Measurements from ENCODE around the gene P2RY2.
"Not testable (repeated sequence)": the region's sequence is repeated elsewhere in the genome, so short reads cannot be mapped to it uniquely, and the experiment has no call there.

P2RY2 gene

DNA sequence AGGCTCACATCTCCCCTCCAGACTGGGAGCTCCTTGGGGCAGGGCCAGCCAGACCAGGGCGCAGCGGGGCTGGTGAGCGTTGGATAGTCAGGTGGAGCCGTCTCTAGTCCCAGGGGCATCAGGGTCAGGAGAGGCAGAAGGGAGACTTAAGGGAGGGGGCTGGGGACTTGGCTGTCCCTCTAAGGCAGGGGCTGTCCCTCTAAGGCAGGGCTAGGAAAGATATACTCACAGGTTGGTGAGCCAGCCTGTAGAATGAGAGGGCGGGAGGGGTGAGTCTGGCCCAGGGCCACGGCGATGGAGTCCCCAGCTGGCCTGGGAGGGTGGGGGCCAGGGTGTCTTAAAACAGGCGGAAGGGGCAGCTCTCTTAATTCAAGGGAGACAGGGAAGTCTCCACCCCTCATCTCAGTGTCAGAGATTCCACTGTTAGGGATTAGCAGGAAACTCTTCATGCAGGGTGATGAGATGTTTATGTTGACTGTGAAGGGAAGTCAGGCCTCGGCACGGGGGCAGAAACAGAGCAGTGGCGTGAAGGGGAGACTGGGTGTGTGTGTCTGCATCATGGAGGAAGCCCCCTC is 11.3 kb downstream of the P2RY2 start:
- DNase-seq, result no peak

DNA sequence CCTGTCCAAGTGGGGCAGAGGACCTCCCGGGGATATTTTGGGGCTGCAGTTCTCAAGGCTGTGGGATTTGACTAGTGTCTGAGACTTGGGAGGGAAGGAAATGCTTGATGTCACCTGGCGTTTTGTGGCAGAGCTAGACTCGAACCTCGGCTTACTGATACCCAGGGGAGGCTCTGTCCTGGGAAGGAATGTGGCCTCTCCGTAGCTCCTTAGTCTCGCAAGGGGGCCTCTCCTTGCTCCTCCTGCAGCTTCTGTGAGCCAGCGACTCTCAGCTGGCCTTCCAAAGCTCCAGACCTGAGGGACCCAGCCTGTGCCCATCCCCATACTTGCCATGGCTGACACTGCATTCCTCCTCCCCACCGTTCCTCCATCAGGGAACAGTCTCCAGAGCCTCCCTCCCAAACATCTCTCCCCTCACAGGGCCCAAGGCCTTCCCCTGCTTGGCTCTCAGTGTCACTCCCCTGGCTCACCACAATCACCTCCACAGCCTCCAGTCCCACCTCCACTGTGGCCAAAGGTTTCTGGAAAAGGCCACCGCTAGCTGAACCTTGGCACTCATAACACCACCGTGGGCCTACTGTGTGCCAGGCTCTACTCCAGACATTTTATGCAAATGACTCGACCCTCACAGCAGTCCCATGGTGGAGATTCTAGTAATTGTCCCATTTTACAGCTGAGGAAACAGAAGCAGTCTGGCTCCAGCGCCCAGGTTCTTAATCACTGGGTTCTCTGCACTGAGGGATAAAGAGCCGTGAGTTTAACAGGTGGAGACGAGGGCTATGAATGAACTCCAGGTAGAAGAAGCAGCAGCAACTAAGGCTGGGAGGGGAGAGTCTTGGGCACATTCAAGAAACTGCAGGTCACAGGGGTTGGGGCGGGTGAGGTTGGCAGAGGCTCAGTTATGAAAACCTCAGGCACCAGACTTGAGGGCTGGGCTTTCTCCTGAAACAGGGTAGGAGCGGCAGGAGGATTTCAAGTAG is 12.1 kb downstream of the P2RY2 start:
- no peak for DNase-seq

DNA sequence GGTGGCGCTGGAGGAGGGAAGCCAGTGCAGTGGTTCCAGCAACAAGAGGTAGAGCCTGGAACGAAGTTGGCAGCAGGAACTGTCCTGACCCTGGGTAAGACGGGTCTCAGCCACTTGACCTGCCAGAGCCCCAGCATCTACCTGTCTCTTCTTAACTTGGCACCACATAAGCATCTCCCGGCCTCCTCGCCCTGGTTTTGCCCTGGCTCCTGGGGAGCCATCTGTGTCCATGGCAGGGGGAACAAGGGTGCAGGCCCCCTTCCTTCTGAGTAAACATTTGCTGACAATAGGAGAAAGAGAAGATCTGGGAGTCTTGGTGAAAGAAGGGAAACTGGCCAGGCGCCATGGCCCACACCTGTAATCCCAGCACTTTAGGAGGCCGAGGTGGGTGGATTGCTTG is 12.8 kb downstream of the P2RY2 start:
- no peak for DNase-seq

DNA sequence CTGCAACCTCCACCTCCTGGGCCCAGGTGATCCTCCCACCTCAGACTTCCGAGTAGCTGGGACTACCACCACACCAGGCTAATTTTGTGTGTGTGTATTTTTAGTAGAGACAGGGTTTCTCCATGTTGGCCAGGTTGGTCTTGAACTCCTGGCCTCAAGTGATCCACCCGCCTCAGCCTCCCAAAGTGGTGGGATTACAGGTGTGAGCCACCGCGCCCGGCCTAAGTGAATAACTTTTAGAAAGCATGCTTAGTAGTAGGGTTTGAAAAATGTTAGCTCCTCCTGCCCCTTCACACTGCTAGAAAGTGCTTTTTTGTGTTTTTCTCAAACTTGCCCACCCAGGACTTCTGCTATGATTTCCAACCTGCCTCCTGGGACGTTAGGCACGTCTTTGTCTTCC is 14.4 kb downstream of the P2RY2 start:
- DNase-seq, result not testable (repeated sequence)

DNA sequence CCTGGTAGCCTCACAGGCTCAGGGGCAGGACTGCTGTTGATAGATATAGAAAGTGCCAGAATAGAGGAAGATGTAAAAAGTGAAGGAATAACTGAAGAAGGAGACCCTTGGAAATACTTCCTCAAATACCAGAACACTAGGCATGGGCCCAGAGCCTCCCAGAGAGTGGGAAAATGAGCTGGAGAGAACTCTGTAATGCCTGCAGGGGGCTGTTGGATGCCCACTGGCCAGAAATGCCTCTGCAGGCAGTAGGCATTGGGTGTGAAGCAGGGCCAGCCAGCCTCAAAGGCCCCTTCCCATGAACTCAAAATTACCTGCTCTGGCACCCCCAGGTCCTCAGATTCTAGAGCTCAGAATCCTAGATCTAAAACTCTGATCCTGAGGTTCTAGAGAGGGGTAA is 15.1 kb downstream of the P2RY2 start:
- DNase-seq, result no peak

DNA sequence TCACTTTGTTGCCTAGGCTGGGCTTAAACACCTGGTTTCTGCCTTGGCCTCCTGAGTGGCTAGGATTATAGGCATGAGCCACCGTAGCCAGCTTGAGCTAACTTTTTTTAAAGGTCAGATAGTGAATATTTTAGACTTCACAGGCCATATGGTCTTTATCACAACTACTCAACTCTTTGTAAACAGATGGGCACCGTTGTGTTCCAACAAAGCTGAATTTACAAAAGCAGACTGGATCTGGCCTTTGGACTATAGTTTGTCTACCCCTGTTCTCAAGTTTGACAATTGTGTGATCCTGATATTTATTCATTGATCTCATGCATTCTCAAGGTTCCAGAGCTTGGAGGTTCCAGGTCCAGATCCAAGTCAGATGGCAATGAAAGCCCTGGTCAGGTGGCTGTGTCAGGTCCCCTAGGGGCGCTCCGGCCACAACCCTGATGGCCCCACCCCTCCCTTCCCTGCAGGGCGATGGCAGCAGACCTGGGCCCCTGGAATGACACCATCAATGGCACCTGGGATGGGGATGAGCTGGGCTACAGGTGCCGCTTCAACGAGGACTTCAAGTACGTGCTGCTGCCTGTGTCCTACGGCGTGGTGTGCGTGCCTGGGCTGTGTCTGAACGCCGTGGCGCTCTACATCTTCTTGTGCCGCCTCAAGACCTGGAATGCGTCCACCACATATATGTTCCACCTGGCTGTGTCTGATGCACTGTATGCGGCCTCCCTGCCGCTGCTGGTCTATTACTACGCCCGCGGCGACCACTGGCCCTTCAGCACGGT is 15.8 kb downstream of the P2RY2 start:
- DNase-seq, result no peak

DNA sequence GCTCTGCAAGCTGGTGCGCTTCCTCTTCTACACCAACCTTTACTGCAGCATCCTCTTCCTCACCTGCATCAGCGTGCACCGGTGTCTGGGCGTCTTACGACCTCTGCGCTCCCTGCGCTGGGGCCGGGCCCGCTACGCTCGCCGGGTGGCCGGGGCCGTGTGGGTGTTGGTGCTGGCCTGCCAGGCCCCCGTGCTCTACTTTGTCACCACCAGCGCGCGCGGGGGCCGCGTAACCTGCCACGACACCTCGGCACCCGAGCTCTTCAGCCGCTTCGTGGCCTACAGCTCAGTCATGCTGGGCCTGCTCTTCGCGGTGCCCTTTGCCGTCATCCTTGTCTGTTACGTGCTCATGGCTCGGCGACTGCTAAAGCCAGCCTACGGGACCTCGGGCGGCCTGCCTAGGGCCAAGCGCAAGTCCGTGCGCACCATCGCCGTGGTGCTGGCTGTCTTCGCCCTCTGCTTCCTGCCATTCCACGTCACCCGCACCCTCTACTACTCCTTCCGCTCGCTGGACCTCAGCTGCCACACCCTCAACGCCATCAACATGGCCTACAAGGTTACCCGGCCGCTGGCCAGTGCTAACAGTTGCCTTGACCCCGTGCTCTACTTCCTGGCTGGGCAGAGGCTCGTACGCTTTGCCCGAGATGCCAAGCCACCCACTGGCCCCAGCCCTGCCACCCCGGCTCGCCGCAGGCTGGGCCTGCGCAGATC is 16.5 kb downstream of the P2RY2 start:
- no peak for DNase-seq

DNA sequence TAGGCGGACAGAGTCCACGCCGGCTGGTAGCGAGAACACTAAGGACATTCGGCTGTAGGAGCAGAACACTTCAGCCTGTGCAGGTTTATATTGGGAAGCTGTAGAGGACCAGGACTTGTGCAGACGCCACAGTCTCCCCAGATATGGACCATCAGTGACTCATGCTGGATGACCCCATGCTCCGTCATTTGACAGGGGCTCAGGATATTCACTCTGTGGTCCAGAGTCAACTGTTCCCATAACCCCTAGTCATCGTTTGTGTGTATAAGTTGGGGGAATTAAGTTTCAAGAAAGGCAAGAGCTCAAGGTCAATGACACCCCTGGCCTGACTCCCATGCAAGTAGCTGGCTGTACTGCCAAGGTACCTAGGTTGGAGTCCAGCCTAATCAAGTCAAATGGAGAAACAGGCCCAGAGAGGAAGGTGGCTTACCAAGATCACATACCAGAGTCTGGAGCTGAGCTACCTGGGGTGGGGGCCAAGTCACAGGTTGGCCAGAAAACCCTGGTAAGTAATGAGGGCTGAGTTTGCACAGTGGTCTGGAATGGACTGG is 17.2 kb downstream of the P2RY2 start:
- DNase-seq, result no peak

DNA sequence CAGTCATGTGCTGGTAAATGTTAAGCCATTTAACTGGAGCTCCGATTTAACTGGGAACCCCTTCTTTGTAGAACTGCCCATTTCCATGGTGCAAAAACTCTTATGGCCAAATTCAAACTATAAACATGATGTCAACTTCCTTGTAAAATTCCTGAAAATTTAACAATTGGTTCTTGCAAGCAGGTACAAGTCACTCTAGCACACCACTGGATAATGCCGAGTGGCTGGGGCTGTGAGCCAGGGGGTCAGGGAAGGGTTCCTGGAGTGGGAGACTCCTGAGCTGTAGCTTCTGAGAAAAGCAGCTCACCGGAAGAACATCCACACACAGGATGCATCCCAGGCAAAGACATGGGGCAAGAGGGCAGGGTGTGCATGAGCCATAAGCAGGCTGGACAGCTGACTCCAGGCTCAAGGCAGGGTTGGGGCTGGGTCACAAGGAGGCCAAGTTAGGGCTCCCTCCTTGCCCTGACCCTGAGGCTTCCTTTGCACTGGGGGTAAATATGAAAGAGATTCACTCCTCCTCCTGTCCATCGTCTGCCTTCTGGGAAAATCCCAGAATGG is 18.2 kb downstream of the P2RY2 start:
- no peak for DNase-seq

DNA sequence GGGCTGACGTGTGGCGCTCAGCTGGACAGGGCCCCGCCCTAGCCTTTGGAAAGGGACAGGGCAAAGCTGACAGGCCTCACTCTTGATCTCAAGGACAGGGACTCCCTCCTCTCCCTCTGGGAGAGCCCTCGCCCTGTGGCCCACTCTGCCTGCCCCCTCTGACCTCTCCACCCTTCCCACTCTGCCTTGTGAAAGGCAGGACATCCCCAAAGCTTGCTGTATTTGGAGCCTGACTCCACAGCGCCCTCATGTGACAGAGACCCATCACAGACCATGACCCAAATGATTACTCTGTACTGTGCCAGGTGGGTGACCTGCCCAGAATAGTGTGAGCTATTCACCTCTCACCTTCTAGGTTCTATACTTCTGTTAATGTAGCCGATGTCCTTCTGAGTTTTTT is 18.8 kb downstream of the P2RY2 start:
- DNase-seq, result no peak

DNA sequence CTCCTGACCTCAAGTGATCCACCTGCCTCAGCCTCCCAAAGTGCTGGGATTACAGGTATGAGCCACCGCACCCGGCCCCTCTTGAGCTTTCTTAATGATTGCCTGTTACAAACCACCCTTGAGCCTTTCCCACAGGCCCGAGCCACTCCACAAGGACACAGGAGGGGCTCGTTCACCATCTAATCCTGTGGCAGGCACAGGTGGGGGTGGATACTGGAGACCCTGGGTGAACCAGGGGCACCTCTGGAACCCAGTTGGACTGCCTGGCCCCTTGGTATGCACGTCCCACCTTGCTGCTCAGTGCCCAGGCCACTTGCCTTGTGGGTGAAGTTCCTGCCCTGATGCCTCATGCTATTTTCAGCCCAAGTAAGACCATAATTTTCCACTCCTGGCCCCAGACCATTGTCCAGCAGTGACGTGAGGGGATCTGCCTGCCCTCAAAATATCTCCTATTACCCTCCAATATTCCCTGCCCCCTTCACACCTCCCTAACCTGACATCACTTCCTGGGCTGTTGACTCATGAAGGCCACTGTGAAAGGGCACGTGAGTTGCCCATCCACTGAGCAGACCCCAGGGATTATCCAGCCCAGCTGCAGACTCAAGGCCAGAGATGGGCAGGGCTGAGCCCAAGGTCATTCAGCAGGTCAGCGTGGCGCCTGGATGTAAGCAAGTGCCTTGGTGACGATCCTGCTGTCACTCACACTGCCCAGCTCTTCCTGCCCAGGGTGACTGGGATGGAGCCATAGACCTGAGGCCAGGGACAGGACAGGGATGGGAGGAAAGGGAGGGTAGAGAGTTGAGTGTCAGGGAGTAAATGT is 19.6 kb downstream of the P2RY2 start:
- DNase-seq, result no peak

DNA sequence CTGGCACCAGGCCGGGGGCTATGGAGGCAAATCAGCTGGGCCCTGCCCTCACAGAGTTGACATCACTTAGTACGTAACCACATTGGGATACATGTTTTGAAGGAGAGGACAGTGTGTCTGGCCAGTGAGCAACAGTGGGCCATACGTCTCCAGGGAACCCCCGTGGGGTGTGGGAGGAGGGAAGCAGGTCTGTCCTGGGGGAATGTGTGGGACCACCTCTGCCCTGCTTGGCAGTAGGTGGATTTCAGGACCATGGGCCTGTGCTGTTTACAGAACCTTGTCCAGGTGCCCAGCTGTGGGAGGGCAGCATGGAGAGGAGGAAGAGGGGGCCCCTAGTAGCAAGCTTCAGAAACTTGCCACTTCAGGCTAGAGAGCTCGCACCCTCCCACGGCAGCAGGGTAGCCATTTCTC is 21.0 kb downstream of the P2RY2 start:
- no peak for DNase-seq

DNA sequence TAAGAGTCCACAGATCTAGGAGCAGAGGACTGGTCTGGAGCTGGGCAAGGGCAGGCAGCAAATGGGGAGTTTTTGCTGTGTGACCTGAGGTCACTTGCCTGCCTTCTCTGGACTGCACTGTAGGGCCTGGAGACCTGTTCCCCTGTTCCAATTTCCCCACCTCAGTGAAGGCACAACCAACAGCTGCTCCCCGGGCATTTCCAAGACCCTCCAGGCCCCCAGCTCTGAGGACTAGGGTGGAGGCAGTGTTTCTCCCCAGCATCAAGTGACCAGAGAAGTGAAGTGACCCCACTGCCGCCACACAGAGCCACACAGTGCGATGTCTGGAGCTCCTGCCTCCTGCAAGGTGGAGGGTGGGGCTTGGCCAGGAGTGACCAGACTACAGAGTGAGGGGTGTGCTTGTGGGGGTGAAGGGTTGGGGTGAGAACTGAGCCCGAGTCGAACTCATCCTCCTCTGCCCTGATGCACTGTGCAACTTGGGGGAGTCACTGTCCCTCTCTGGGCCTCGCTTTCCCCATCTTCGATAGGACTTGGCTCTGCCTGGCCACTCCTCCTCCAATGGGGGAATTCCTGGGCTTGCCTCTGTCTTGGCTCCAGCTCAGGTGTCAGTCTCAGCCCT is 21.6 kb downstream of the P2RY2 start:
- no peak for DNase-seq

DNA sequence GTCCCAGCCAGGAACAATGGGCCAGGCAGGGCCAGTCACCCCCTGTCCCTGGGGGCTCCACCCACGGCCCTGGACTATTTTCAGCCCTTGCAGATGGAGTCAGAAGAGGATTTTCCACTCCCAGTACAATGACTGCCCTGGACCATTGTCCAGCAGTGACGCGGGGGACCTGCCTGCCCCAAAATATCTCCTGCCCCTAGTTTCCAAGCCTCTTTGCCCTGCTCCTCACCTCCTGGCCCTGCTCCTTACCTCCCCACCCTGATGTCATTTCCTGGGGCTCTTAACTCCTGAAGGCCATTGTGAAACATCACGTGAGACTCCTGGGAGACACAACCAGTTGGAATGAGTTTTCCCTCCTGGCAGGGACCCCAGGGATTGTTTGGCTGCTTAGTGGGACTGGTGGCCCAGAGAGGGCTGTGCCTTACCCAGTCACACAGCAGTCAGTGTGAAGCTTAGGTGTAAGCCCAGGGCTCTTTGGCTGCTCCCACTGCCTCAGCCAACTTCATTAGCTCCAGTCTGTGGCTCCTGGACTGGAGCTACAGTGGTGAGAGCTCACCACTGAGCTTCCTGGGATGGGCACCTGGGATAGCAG is 22.2 kb downstream of the P2RY2 start:
- peak; percentile 47 for DNase-seq

DNA sequence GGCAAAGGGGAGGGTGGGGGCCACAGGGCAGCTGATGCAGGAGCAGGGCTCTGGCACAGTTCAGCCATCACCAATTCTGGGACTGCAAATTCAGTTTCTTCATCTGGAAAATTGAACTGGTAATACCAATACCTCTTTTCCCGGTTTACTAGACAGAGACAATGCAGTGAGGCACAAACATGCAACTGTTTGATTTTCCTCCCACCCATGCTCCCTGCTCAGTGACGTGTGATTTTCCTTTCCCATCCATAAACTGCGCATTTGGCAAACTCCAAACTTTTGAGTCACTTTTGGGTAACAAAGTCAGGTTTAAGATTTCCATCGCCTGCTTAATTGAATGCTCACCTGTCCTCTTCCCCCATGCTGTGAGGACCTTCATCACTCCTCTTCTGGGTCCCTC is 23.2 kb downstream of the P2RY2 start:
- DNase-seq, result no peak

DNA sequence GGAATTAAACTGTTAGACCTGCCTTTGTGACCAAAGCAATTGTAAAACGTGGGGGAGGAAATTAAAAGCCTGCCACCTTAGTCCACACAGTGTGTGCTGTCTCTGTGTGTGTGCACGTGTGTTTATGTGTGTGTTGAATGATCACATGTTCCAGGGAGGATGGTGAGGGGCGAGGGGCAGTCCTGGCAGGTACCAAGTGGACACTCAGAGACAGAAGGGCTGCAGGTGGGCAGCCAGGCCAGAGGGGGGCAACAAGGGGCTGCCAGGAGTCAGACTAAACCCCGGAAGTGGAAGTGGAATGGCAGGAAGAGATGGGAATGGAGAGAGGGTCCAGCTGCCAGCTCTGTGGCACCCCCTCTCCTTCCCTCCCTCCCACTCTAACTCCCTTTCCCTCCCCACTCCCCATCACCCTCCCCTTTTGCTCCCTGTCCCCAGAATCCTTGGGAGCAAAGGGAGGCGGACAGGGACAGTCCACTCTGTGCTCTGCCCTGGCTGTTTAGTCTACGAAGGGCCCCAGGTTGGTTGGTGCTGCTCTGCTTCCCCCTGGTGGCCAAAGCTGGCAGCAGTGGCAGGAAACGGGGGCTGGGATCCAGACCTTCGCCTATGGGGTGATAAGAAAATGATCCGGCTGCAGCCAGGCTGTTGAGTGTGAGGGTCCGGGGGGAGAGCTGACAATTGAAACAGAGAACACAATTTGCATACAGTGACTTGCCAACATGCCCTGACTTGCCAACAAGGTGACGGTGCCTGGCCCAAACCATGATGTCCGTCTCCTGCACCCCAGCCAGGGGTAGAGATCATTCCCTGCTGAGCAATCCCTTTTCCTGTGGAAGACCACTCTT is 24.4 kb downstream of the P2RY2 start:
- DNase-seq, result no peak

DNA sequence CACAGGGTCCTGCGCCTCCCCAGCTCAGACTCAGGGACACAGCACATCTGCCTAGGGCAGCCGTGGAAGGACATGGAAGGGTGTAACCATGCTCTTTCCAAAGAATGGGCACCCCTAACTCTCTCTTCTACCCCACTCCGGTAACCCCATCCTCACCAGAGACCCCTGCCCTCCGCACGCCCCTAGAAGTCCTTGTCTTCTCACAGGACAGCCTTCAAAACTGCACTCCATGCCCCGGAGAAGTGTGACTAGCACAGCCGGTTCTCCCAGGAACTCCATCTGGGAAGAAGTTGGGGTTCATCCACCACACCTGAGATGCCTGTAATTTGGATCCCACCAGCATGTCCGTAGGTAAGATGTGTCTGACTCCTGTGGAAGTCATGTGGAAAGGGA is 25.0 kb downstream of the P2RY2 start:
- DNase-seq, result no peak

DNA sequence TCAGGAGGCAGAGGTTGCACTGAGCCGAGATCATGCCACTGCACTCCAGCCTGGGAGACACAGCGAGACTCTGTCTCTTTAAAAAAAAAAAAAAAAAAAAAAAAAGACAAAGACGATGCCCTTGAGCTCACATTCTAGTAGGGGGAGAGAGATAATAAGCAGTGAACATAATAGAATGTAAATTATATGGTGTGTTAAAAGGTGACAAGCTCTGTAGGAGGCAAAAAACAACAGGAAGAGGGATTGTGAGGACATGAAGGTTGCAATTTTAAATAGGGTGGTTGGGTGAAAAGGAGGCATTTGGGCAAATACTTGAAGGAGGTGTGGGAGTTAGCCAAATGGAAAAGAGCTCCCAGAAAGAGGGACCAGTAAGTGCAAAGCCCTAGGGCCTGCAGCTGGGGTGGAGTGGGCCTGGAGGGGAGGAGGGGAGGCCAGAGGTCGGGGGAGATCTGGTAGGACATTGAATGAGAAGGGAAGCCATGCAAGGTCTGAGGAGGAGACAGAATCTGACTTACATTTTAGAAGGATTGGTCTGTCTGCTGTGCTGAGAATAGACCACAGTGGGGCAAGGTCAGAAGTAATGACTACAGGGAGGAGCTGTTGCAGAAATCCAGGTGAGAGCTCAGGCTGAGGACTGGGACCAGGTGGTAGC is 26.6 kb downstream of the P2RY2 start:
- peak; percentile 10 for DNase-seq

DNA sequence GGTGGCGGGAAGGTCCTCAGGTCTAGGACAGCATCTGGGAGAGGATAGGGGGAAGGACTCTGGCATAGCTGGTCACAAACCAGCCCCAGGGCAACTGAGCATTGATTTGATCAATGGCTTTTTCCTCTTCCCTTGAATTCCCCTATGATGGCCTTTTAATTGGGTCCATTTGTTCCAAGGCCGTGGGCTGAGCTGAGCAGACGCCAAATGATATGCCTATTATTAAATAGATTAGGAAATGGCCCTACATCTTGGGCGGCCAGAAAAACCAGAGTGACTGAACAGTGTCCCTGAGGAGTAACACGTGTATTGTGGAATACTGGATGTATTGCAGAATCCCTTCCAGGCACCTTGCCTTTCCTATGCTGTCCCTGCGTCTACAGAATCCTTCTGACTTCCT is 27.4 kb downstream of the P2RY2 start:
- DNase-seq, result no peak
